Uterus (tissue), 4 donors: ENCODE measurements around the gene ZMIZ2. TPM values are rescaled to one million over a fixed set of nuclear protein-coding genes. Genes with fewer than 3 reads are reported as not detected.

Experiments
- DNase-seq, 2 donors: peaks; one replicate each; pipeline ENCODE4 v3.0.0-alpha.2; 2019 to 2020
- H3K27ac ChIP-seq, 2 donors: fragments of 200-600 bp; sonication (generic); 1 replicate in 1 of 2; 2 replicates in 1 of 2; pipeline ENCODE4 v1.5.1; 2016 to 2018
- H3K27me3 ChIP-seq, 2 donors: fragments of 200-600 bp; sonication (generic); one replicate each; pipeline ENCODE4 v1.5.1; 2018 to 2019; ENCODE audit warnings: control low read depth in 1 of 2
- H3K36me3 ChIP-seq, 2 donors: fragments of 200-600 bp; sonication (generic); one replicate each; pipeline ENCODE4 v1.5.1; 2019; ENCODE audit warnings: control low read depth in 1 of 2
- H3K4me1 ChIP-seq, 2 donors: fragments of 200-600 bp; sonication (generic); one replicate each; pipeline ENCODE4 v1.5.1; 2018 to 2019; ENCODE audit warnings: control low read depth in 1 of 2
- H3K4me3 ChIP-seq, 2 donors: fragments of 200-600 bp; sonication (generic); 1 replicate in 1 of 2; 2 replicates in 1 of 2; pipeline ENCODE4 v1.5.1; 2018 to 2019; ENCODE audit warnings: mild to moderate bottlenecking in 1 of 2
- H3K9me3 ChIP-seq, 2 donors: fragments of 200-600 bp; sonication (generic); one replicate each; pipeline ENCODE4 v1.5.1; 2019; ENCODE audit warnings: control low read depth in 1 of 2
- CTCF ChIP-seq, 4 experiments: fragments of 200-600 bp in 2 of 4; fragments of 450-650 bp in 2 of 4; sonication (generic) in 2 of 4; IDR thresholded peaks; one replicate each; pipeline ENCODE4 v1.5.1; 2016 to 2019; ENCODE audit warnings: antibody characterized with exemption in 4 of 4, mild to moderate bottlenecking in 2 of 4, moderate library complexity in 1 of 4
- POLR2A ChIP-seq, 2 donors: fragments of 450-650 bp; IDR thresholded peaks; one replicate each; pipeline ENCODE4 v1.6.1; 2016; ENCODE audit warnings: antibody characterized with exemption in 2 of 2, mild to moderate bottlenecking in 1 of 2, moderate library complexity in 1 of 2
- intact Hi-C: fragments of 100-400 bp; cut with DNase I; formaldehyde crosslinking; loops from one replicate; pipeline ENCODE4 v1.15.1; 2023; ENCODE audit warnings: low total_unique reads
- total RNA-seq, 4 donors: library from RNA; depleted of rRNA in 3 of 4; stranded (reverse); fragments of >200 nt in 3 of 4; gene quantifications; one replicate each; pipeline versions ENCODE4 v1.1.0 to v1.2.4, GENCODE V29; 2014 to 2023
- donor health status: DM: yes; HTN: yes; CAD: no.

ZMIZ2 gene
- total RNA-seq, 4 donors from 2014 or later = 2.8 to 97.0 (median 12.2) TPM

DNA sequence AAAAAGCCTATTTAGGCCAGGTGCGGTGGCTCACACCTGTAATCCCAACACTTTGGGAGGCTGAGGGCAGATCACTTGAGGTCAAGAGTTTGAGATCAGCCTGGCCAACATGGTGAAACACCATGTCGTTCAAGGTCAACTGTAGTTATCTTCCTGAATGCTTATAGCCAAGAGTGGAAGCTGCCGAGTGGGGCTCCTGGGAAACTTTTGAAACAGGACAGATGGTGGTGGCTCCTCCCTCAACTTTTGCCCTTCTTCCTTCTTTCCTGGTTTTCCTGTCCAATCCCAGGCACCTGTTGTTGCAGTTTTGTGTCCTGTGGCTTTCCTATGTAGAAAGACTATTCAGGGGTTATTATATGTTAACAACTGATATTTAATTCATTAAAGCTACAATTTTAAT lies 39.1 kb downstream of the ZMIZ2 start:
- Histone ChIP-seq H3K36me3 (no peaks in the 10 kb centered on the region), H3K4me3 (no peak overlapping the region), H3K4me1 (no peaks in the 10 kb centered on the region), H3K27ac (no peak overlapping the region), H3K27me3 (no peaks in the 10 kb centered on the region), H3K9me3 (no peaks in the 10 kb centered on the region)
- DNase-seq = no peak
- intact Hi-C loops = no loop called here
- no peak for TF ChIP-seq CTCF (IDR thresholded peaks at IDR 0.05)
- TF ChIP-seq POLR2A (IDR thresholded peaks at IDR 0.05) = no peak

DNA sequence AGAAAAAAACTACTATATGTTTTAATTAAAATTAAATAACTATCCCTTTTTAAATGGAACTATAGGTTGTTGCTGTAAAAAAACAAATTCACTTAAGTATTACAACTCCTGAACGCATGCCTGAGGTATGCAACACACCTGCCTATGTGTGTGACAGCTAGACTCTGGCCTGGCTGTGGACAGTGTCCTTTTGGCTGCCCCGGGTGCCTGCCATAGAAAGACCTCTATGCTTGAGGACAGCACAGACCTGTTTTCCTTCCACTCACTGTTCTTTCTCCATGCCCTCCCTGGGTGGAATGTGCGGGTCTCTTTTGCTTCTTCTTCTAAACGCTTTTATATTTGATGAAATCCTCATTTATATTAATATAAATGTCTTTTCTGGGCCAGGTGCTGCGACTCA lies 41.3 kb downstream of the ZMIZ2 start:
- TF ChIP-seq CTCF (IDR thresholded peaks at IDR 0.05) (no peak), POLR2A (IDR thresholded peaks at IDR 0.05) (no peak)
- Histone ChIP-seq H3K4me1 (no peaks in the 10 kb centered on the region), H3K4me3 (no peak overlapping the region), H3K36me3 (no peaks in the 10 kb centered on the region), H3K27ac (no peak overlapping the region), H3K9me3 (no peaks in the 10 kb centered on the region), H3K27me3 (no peaks in the 10 kb centered on the region)
- no peak for DNase-seq
- intact Hi-C loops = no loop called here

DNA sequence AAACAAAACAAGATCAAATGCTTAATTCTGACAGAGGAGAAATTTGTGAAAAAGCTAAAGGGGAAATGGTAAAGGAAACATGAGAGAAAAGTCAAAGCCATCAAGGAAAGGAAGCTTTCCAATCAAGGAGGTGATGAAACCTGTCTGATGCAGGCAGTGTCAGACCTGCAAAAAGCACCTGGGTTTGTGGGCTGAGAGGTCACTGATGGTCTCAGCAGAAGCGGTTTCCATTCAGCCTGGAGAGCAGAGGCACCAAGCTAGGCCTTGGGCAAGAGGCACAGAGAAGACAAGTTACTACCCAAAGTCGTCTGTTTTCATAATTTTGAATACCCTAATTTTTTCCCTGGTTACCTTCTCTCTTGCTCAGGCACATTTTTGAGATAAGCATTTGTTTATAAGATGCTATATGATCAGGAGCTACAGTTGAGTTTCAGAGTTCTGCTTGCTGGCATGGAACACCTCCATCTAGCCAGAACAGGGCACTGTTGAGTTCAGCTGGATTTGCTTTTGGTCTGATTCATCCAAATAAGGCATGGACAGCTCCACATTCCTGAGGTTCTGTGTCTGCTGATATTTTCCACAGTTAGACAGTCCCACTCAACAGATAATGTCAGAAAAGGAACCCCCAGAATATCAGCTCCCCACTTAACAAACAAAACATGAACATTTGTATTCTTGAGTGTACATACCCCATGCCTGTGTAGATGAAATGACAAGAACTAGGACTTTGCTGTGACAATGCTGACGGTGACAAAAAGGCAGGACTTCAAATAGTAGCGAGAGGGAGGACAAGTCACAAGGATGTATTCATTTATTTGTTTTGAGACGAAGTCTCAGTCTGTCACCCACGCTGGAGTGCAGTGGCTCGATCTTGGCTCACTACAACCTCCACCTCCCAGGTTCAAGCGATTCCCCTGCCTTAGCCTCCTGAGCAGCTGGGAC lies 42.9 kb downstream of the ZMIZ2 start:
- H3K9me3 ChIP-seq = no peaks in the 10 kb centered on the region
- H3K27ac ChIP-seq = peak overlapping the region in 1 of 2 donors; percentile 7
- TF ChIP-seq CTCF (IDR thresholded peaks at IDR 0.05) (no peak), POLR2A (IDR thresholded peaks at IDR 0.05) (no peak)
- no peaks in the 10 kb centered on the region for H3K4me1 ChIP-seq
- DNase-seq = no peak
- H3K27me3 ChIP-seq = no peaks in the 10 kb centered on the region
- H3K4me3 ChIP-seq = no peak overlapping the region
- no peaks in the 10 kb centered on the region for H3K36me3 ChIP-seq
- intact Hi-C loops = no loop called here

DNA sequence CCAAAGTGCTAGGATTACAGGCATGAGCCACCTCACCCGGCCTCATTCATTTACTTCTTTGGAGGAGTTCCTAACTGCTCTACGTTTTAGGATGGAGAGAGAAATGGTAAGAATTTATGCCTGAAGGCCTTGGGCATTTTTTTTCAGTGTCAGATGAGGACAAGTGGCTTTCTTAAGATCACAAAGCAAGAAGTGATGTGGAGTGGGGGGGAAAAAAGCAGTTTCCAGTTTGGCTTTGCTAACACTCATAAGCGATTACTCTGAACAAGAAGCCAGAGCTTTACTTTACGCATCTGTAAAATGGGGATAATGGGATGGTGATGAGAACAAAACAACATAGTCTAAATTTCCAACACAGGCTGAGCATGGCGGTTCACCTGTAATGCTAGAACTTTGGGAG lies 45.3 kb downstream of the ZMIZ2 start:
- Histone ChIP-seq H3K4me3 (no peak overlapping the region), H3K36me3 (no peaks in the 10 kb centered on the region), H3K27me3 (no peaks in the 10 kb centered on the region), H3K27ac (no peak overlapping the region), H3K4me1 (no peaks in the 10 kb centered on the region), H3K9me3 (no peaks in the 10 kb centered on the region)
- intact Hi-C loops = no loop called here
- DNase-seq = no peak
- TF ChIP-seq CTCF (IDR thresholded peaks at IDR 0.05) = no peak

DNA sequence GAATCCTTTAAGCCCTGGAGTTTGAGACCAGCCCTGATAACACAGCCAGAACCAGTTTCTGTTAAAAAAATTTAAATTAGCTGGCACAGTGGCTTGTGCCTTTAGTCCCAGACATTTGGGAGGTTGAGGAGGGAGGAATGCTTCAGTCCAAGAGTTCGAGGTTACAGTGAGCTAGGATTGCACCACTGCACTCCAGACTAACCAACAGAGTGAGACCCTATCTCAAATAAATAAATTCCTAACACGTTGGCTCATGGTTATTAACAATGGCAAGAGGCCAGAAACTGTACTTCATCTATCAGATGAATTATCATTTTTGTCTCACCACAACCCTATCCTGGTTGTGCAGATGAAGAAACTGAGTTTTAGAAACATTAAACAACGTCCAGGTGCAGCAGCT lies 45.7 kb downstream of the ZMIZ2 start:
- Histone ChIP-seq H3K9me3 (no peaks in the 10 kb centered on the region), H3K36me3 (no peaks in the 10 kb centered on the region), H3K27me3 (no peaks in the 10 kb centered on the region), H3K4me1 (no peaks in the 10 kb centered on the region), H3K4me3 (no peak overlapping the region), H3K27ac (no peak overlapping the region)
- TF ChIP-seq POLR2A (IDR thresholded peaks at IDR 0.05) (no peak), CTCF (IDR thresholded peaks at IDR 0.05) (no peak)
- intact Hi-C loops = no loop called here
- no peak for DNase-seq
